ENCODE measurements around the gene C4orf50. TPM values are rescaled to one million over a fixed set of nuclear protein-coding genes. Genes with fewer than 3 reads are reported as not detected.

Gene C4orf50
- total and polyA plus RNA-seq, 2 of the 8 experiments (the other 6 are each of a cell fraction or from before 2014, with no cell fraction given): 0.08 to 0.22 TPM

GRCh38 chr4:6022607-6023288, 4.5 kb upstream of the C4orf50 start (continued):
- TF ChIP-seq EP300 (IDR thresholded peaks at IDR 0.05; ENCODE audit: borderline replicate concordance in 1 of 2, low read depth in 2 of 2, low read length in 2 of 2) (no peak), POLR2A (IDR thresholded peaks at IDR 0.05; ENCODE audit: control extremely low read depth in 1 of 2, low read depth in 2 of 2, low read length in 2 of 2) (no peak), SP1 (IDR thresholded peaks at IDR 0.05; ENCODE audit: low read depth, low read length) (no peak), EGR1 (IDR thresholded peaks at IDR 0.05; ENCODE audit: borderline replicate concordance, low read depth, low read length) (no peak), CTBP2 (IDR thresholded peaks at IDR 0.05; ENCODE audit: borderline replicate concordance, insufficient read depth, insufficient read length, low read length) (no peak), ASH2L (IDR thresholded peaks at IDR 0.05; ENCODE audit: low read length) (no peak), TAF7 (optimal IDR thresholded peaks at IDR 0.05; ENCODE audit: borderline replicate concordance, low read depth, low read length) (no peak), KDM5A (IDR thresholded peaks at IDR 0.05; ENCODE audit: low read length) (no peak)
- TF ChIP-seq, protein P1, sequence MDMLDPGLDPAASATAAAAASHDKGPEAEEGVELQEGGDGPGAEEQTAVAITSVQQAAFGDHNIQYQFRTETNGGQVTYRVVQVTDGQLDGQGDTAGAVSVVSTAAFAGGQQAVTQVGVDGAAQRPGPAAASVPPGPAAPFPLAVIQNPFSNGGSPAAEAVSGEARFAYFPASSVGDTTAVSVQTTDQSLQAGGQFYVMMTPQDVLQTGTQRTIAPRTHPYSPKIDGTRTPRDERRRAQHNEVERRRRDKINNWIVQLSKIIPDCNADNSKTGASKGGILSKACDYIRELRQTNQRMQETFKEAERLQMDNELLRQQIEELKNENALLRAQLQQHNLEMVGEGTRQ (IDR thresholded peaks at IDR 0.05; ENCODE audit: low read length): no peak

Measured in H1 (cell line).